BE2C (cell line): ENCODE data around the gene SOX8.

ENCODE experiments used
- DNase-seq: peaks from one replicate; pipeline ENCODE4 v3.0.0-alpha.2; 2020
- H3K27me3 ChIP-seq: fragments of 250-450 bp; sonication (Bioruptor Pico); 2 replicates; pipeline ENCODE4 v1.5.1; 2020; ENCODE audit warnings: mild to moderate bottlenecking
- H3K36me3 ChIP-seq: fragments of 250-450 bp; sonication (Bioruptor Pico); 2 replicates; pipeline ENCODE4 v1.5.1; 2020; ENCODE audit warnings: mild to moderate bottlenecking
- H3K4me1 ChIP-seq: fragments of 250-450 bp; sonication (Bioruptor Pico); 2 replicates; pipeline ENCODE4 v1.5.1; 2020
- H3K4me3 ChIP-seq: 2 replicates; pipeline ENCODE4 v1.5.1; 2011; ENCODE audit warnings: low read depth, low read length
- H3K9me3 ChIP-seq: fragments of 250-450 bp; sonication (Bioruptor Pico); 2 replicates; pipeline ENCODE4 v1.5.1; 2020
- CTCF ChIP-seq: IDR thresholded peaks from 2 replicates; pipeline ENCODE4 v1.5.1; 2012; ENCODE audit warnings: mild to moderate bottlenecking, low read depth, low read length

The SOX8 gene

GRCh38 chr16:1012722-1013592 is 31.4 kb downstream of the SOX8 start:
- Histone ChIP-seq H3K36me3 (no peaks in the 10 kb centered on the region), H3K4me1 (no peaks in the 10 kb centered on the region), H3K4me3 (no peak overlapping the region), H3K27me3 (peaks cover 42% of the 10 kb centered on the region), H3K9me3 (no peaks in the 10 kb centered on the region)
- TF ChIP-seq CTCF = no peak
- no peak for DNase-seq

- no peak overlapping the region for H3K4me3 ChIP-seq
- no peaks in the 10 kb centered on the region for H3K36me3 ChIP-seq
- no peaks in the 10 kb centered on the region for H3K4me1 ChIP-seq
- no peak for DNase-seq
- no peaks in the 10 kb centered on the region for H3K9me3 ChIP-seq
- H3K27me3 ChIP-seq = peaks cover 42% of the 10 kb centered on the region
- no peak for TF ChIP-seq CTCF
Measured at GRCh38 chr16:1013593-1013900, 32.0 kb downstream of the SOX8 start.

GRCh38 chr16:1014221-1014620 is 32.7 kb downstream of the SOX8 start:
- no peak for DNase-seq
- H3K9me3 ChIP-seq = no peaks in the 10 kb centered on the region
- no peaks in the 10 kb centered on the region for H3K36me3 ChIP-seq
- peaks cover 40% of the 10 kb centered on the region for H3K27me3 ChIP-seq
- H3K4me1 ChIP-seq = no peaks in the 10 kb centered on the region
- no peak overlapping the region for H3K4me3 ChIP-seq
- no peak for TF ChIP-seq CTCF

- Histone ChIP-seq H3K4me1 (peaks cover 4% of the 10 kb centered on the region; the same call in 1 of the 2 replicates), H3K36me3 (no peaks in the 10 kb centered on the region), H3K9me3 (no peaks in the 10 kb centered on the region), H3K4me3 (no peak overlapping the region), H3K27me3 (peaks cover 34% of the 10 kb centered on the region)
- no peak for TF ChIP-seq CTCF
- DNase-seq = no peak
Measured at GRCh38 chr16:1014771-1015495, 33.4 kb downstream of the SOX8 start.

GRCh38 chr16:1018447-1019198 is 37.1 kb downstream of the SOX8 start:
- Histone ChIP-seq H3K4me1 (peaks cover 8% of the 10 kb centered on the region; the same call in 1 of the 2 replicates), H3K27me3 (peaks cover 39% of the 10 kb centered on the region), H3K36me3 (no peaks in the 10 kb centered on the region), H3K4me3 (peak overlapping the region; percentile 50), H3K9me3 (no peaks in the 10 kb centered on the region)
- TF ChIP-seq CTCF = no peak
- no peak for DNase-seq
